Aorta (tissue), 5 donors: Measurements from ENCODE around the gene OVOL2. TPM values are rescaled to one million over a fixed set of nuclear protein-coding genes. Genes with fewer than 3 reads are reported as not detected.

Experiments
- ATAC-seq: fragments of 200-7000 bp; cut with Tn5 transposase; one replicate; pipeline ENCODE4 v1.9.1; 2022; ENCODE audit warnings: moderate library complexity; ENCODE audit not compliant: low FRiP score
- DNase-seq, 2 donors: peaks; one replicate each; pipeline ENCODE4 v3.0.0-alpha.2; 2020
- H3K27ac ChIP-seq, 2 donors: one replicate each; pipeline ENCODE4 v1.5.1; 2013; ENCODE audit warnings: low read length in 2 of 2, mild to moderate bottlenecking in 2 of 2, moderate library complexity in 2 of 2, control low read depth in 1 of 2, inconsistent platforms in 1 of 2, low read depth in 1 of 2
- H3K27me3 ChIP-seq, 2 donors: one replicate each; pipeline ENCODE4 v1.6.1; 2013; ENCODE audit warnings: control low read depth in 1 of 2, low read length in 1 of 2, mild to moderate bottlenecking in 1 of 2, moderate library complexity in 1 of 2; ENCODE audit not compliant: insufficient read depth in 2 of 2, control insufficient read depth in 1 of 2
- H3K36me3 ChIP-seq, 2 donors: one replicate each; pipeline ENCODE4 v1.6.1; 2013; ENCODE audit warnings: control low read depth in 1 of 2, low read length in 1 of 2, mild to moderate bottlenecking in 1 of 2; ENCODE audit not compliant: insufficient read depth in 2 of 2, control insufficient read depth in 1 of 2
- H3K4me1 ChIP-seq, 2 donors: one replicate each; pipeline ENCODE4 v1.6.1; 2013; ENCODE audit warnings: low read length in 2 of 2, control low read depth in 1 of 2, mild to moderate bottlenecking in 1 of 2, moderate library complexity in 1 of 2; ENCODE audit not compliant: insufficient read depth in 2 of 2, control insufficient read depth in 1 of 2
- H3K4me3 ChIP-seq, 2 donors: one replicate each; pipeline ENCODE4 v1.5.1; 2013; ENCODE audit warnings: low read length in 2 of 2, control low read depth in 1 of 2, mild to moderate bottlenecking in 1 of 2
- H3K9me3 ChIP-seq: one replicate; pipeline ENCODE4 v1.6.1; 2013; ENCODE audit warnings: mild to moderate bottlenecking, low read length; ENCODE audit not compliant: control insufficient read depth
- WGBS, 2 donors: extraction: QIAGEN DNeasy Blood & Tissue Kit; methylation state at CpG; one replicate each; pipeline ENCODE4 v1.1.7; 2013; 5-methylcytosine and 5-hydroxymethylcytosine counted together
- intact Hi-C, 2 donors: fragments of 100-400 bp; cut with DNase I; formaldehyde crosslinking; loops; one replicate each; pipeline versions ENCODE4 v1.14.2 to v1.15.0; 2022
- polyA plus RNA-seq, 2 donors: library from polyadenylated mRNA; stranded (reverse); fragments of 200-250 nt; gene quantifications; one replicate each; pipeline ENCODE4 v1.2.3, GENCODE V29; 2013
- total RNA-seq, 2 donors: library from RNA; stranded (reverse); fragmentation: NEBNext Ultra II Directional; extraction: Animal tissue kit (Norgen Biotek cat#: 25700); gene quantifications; one replicate each; pipeline ENCODE4 v1.2.1, GENCODE V29; 2021
- donor health status: healthy with polysubstance abuse.
- donor health status: Bipolar disorder and iron deficiency.
- donor health status: DM: no; HTN: no; CAD: no.
- donor health status: DM: no; HTN: no; CAD: no.
- donor health status: DM: yes; HTN: yes; CAD: no.

The OVOL2 gene
- total and polyA plus RNA-seq, 4 donors = 0.08 to 3.1 TPM; not detected in 2

DNA sequence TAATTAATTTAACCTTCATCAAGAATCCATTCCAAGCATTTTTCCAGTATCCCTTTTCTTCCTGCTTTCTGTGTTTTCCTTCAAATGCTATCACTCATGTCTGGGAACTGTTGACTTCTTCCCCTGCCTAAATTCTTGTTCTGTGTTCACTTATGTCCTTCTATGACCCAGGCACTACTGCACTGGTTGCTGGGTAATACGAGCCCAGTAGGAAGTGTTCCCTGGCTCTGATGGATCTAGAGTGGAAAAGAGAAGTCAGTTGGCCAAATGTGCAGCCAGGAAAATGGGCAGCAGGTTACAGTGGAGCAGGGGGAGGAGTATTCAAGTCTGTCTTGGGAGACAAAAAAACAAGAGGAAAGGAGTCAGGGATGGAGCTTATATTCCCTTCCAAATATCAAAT, 7.1 kb downstream of the OVOL2 start:
- H3K36me3 ChIP-seq = no peaks in the 10 kb centered on the region
- ATAC-seq = no peak
- H3K27ac ChIP-seq = no peak overlapping the region
- no peaks in the 10 kb centered on the region for H3K9me3 ChIP-seq
- no peaks in the 10 kb centered on the region for H3K27me3 ChIP-seq
- H3K4me3 ChIP-seq = no peak overlapping the region
- intact Hi-C loops = no loop called here
- H3K4me1 ChIP-seq = no peaks in the 10 kb centered on the region
- whole genome bisulfite sequencing, 2 donors = 10 to 17% methylated on average over 1 of the region's 1 CpG
- no peak for DNase-seq

DNA sequence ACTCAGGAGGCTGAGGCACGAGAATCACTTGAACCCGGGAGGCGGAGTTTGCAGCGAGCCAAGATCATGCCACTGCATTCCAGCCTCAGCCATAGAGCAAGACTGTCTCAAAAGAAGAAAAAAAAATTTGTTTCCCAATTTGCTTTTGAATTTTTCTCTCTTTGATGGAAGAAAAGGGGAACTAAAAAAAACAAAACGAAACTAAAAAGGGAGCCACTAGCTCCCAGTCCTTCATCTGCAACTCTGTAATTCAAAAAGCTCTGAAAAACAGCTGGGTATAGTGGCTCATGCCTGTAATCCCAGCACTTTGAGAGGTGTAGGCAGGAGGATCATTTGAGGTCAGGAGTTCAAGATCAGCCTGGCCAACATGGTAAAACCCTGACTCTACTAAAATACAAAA, 9.5 kb downstream of the OVOL2 start:
- no peaks in the 10 kb centered on the region for H3K36me3 ChIP-seq
- no peak overlapping the region for H3K4me3 ChIP-seq
- intact Hi-C loops = no loop called here
- peaks cover 5% of the 10 kb centered on the region for H3K9me3 ChIP-seq
- DNase-seq = no peak
- no peak overlapping the region for H3K27ac ChIP-seq
- H3K27me3 ChIP-seq = no peaks in the 10 kb centered on the region
- no peaks in the 10 kb centered on the region for H3K4me1 ChIP-seq
- WGBS, 2 donors = 76 to 80% methylated on average over 5 of the region's 5 CpGs
- no peak for ATAC-seq

- H3K9me3 ChIP-seq = peaks cover 5% of the 10 kb centered on the region
- no peak for DNase-seq
- no peaks in the 10 kb centered on the region for H3K36me3 ChIP-seq
- no peak overlapping the region for H3K4me3 ChIP-seq
- no peaks in the 10 kb centered on the region for H3K4me1 ChIP-seq
- no peak overlapping the region for H3K27ac ChIP-seq
- intact Hi-C loops = no loop called here
- ATAC-seq = no peak
- 75 to 78% methylated on average over 4 of the region's 4 CpGs for WGBS, 2 donors
- H3K27me3 ChIP-seq = peaks cover 0 to 1% of the 10 kb centered on the region in 2 donors
These were observed 11.2 kb downstream of the OVOL2 start for GRCh38 chr20:18046535-18046934.

DNA sequence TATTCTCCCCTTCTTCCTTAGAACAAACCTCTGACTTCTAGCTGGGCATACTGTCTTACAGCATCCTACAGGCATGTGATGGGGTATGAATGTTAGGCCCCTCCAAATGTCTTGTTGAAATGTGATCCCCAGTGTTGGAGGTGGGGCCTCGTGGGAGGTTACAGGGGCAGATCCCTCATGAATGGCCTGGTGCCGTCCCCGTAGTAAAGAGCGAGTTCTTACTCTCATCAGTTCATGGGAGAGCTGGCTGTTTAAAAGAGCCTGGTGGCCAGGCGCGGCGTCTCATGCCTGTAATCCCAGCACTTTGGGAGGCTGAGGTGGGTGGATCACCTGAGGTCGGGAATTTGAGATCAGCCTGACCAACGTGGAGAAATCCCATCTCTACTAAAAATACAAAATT, 15.5 kb downstream of the OVOL2 start:
- no peaks in the 10 kb centered on the region for H3K4me1 ChIP-seq
- no peak for ATAC-seq
- H3K4me3 ChIP-seq = no peak overlapping the region
- H3K9me3 ChIP-seq = peaks cover 8% of the 10 kb centered on the region
- no peaks in the 10 kb centered on the region for H3K36me3 ChIP-seq
- no peak overlapping the region for H3K27ac ChIP-seq
- no peak for DNase-seq
- WGBS, 2 donors = 58 to 59% methylated on average over 9 of the region's 9 CpGs
- intact Hi-C loops = no loop called here
- peaks cover 0 to 2% of the 10 kb centered on the region in 2 donors for H3K27me3 ChIP-seq

DNA sequence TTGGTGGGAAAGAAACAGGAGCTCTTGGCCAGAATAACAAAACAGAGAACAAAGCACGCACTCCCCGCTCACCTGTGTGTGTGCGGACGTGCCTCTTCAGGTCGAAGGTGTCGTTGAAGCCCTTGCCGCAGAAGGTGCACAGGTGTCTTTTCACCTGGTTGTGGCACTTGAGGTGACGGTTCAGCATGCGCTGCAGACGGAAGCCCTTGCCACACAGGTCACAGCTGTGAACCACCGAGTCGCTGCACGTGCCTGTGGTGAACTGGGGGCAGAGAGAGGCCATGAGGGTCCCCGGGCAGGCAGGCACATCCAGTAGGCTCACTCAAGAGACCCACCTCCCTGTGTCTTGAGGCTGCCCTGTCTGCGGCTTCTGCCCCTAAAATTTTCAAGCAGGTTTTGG, 16.3 kb downstream of the OVOL2 start:
- WGBS, 2 donors = 89 to 93% methylated on average over 15 of the region's 15 CpGs

GRCh38 chr20:18039063-18039462, 18.7 kb downstream of the OVOL2 start:
- no peak overlapping the region for H3K27ac ChIP-seq
- WGBS, 2 donors = 70 to 76% methylated on average over 5 of the region's 5 CpGs
- DNase-seq (no peak), ATAC-seq (no peak)
- H3K4me1 ChIP-seq = no peaks in the 10 kb centered on the region
- no peak overlapping the region for H3K4me3 ChIP-seq
- intact Hi-C loops = no loop called here
- H3K9me3 ChIP-seq = peaks cover 5% of the 10 kb centered on the region
- peaks cover 0 to 2% of the 10 kb centered on the region in 2 donors for H3K27me3 ChIP-seq
- H3K36me3 ChIP-seq = no peaks in the 10 kb centered on the region

More for the DNA sequence above, 16.3 kb downstream of the OVOL2 start:
- no peaks in the 10 kb centered on the region for H3K4me1 ChIP-seq
- intact Hi-C loops = no loop called here
- no peak overlapping the region for H3K27ac ChIP-seq
- peaks cover 8% of the 10 kb centered on the region for H3K9me3 ChIP-seq
- peaks cover 0 to 2% of the 10 kb centered on the region in 2 donors for H3K27me3 ChIP-seq
- ATAC-seq = no peak
- no peaks in the 10 kb centered on the region for H3K36me3 ChIP-seq
- H3K4me3 ChIP-seq = no peak overlapping the region
- DNase-seq = no peak

- Histone ChIP-seq H3K9me3 (no peaks in the 10 kb centered on the region), H3K27ac (no peak overlapping the region), H3K36me3 (no peaks in the 10 kb centered on the region), H3K4me1 (no peaks in the 10 kb centered on the region), H3K4me3 (no peak overlapping the region), H3K27me3 (no peaks in the 10 kb centered on the region)
- intact Hi-C loops = no loop called here
- ATAC-seq (no peak), DNase-seq (no peak)
- 46 to 49% methylated on average over 5 of the region's 5 CpGs for WGBS, 2 donors
These were observed 23.7 kb downstream of the OVOL2 start for GRCh38 chr20:18034039-18034438.

GRCh38 chr20:18032977-18033892, 24.5 kb downstream of the OVOL2 start:
- H3K36me3 ChIP-seq = no peaks in the 10 kb centered on the region
- 59 to 61% methylated on average over 17 of the region's 17 CpGs for WGBS, 2 donors
- H3K9me3 ChIP-seq = no peaks in the 10 kb centered on the region
- H3K27ac ChIP-seq = no peak overlapping the region
- no peak overlapping the region for H3K4me3 ChIP-seq
- no peaks in the 10 kb centered on the region for H3K27me3 ChIP-seq
- DNase-seq (no peak), ATAC-seq (no peak)
- intact Hi-C loops = no loop called here
- no peaks in the 10 kb centered on the region for H3K4me1 ChIP-seq

- 68 to 71% methylated on average over 7 of the region's 7 CpGs for WGBS, 2 donors
- H3K27me3 ChIP-seq = no peaks in the 10 kb centered on the region
- no peaks in the 10 kb centered on the region for H3K9me3 ChIP-seq
- H3K4me1 ChIP-seq = no peaks in the 10 kb centered on the region
- H3K4me3 ChIP-seq = no peak overlapping the region
- intact Hi-C loops = no loop called here
- no peaks in the 10 kb centered on the region for H3K36me3 ChIP-seq
- DNase-seq = no peak
- no peak overlapping the region for H3K27ac ChIP-seq
- ATAC-seq = no peak
These were observed 25.7 kb downstream of the OVOL2 start for GRCh38 chr20:18031888-18032509.
